NCI-H524 (cell line): ENCODE measurements around the gene ELMO1.
A peak's percentile ranks its signal among the peaks of the same experiment; 100 is the strongest.

Experiments
- DNase-seq, 2 experiments: peaks; one replicate each; lab custom pipeline; 2025; lab: John Stamatoyannopoulos, UW

ELMO1 gene

DNA sequence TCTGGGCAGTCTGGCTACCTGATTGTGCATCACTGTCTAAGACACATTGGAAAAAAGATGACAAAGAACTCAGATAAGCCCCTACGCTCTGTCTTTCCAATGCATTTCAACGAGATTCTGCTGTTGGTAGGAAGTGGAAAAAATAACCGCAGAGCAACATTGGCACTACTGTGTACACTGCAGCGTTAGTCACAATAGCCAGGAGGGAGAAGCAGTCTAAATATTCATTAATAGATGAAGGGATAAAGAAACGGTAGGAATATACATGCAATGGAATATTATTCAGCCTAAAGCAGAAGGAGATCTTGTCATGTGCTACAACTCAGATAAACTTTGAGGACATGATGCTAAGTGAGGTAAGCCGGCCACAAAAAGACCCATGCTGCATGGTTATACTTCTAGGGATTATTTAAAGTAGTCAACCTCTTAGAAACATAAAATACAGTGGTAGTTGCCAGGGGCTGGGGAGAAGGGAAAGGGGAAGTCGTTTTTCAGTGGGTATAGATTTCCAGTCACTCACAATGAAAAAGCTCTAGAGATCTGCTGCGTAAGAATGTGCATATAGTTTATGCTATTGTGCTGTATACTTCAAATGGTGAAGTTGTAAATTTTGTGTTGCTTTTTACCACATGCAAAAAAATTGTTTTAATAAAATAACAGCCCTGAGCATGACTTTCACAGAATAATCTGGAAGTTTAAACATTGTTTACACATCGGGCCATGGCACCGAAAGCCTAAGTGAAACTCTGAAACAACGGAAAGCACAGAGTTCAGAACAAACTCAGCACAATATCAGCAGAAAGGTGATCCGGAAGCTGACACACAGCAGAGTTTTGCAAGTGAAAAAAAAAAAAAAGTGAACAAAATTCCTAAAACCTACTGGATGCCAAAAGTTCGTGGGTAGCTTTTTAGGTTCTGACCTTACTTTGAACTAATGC, 40.1 kb downstream of the ELMO1 start:
- no peak for DNase-seq

DNA sequence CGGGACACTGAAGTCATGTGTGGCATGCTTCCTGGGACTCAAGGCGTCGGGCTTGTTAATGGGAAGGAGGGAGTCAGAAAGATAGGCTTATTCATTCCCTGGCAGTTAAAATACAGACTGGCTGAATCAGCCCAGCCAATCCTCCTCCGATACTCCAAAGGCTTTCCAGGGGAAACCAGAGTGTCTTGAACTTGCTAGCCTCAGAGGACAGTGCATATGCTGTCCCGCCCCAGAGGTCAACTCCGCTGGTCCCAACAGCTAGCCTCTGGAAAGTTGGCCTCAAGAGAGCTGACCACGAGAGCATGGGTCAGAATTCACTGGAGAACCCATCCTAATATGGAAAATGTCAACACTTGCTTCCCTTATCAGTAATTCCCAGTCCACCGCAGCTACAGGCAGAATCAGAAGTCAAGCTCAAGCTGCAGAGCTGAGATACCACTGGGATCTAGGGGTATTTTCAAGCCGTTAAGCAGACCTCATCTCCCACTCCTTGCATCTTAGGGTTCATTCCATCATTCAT, 43.0 kb downstream of the ELMO1 start:
- no peak for DNase-seq

DNA sequence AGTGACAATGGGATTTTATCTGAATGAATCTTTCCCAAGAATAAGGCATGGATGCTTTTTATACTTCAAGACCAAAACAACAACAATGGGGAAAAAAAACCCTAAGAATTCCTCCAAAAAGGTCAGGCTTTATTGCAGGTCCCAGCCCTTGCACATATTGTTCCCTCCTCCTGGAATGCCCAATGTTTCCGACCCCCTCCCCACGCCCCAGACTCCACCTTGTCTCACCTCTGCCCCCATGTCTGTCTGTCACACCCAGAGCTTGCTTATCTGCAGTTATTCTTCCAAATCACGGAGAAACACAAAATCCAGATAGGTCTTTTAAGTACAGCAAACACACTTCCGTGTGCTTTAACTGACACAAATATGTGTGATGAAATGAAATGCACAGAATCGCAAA, 43.5 kb downstream of the ELMO1 start:
- no peak for DNase-seq

DNA sequence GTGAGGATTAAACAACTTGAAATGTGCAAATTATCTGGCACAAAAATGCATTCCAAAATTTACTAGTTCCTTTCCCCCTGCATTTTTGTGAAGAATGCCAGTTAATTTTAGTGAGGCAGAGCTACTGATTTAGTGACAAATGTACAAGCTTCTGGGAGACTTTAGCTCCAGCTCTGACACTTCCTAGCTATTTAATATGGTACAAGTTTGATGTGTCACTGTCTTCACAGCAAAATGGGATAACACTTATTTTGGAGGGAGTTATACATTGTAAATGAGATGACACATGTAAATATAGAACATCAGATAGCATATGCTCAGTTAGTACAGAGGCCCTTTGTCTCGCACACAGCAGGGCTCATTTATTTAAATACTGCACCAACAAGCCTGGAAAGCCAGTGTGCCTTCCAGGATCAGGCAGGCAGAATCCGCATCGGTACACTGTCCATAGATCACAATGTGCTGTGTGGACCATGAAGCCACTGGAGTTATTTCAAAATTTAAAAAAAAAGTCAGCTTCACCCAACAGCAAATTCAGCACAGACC, 48.7 kb downstream of the ELMO1 start:
- no peak for DNase-seq

DNA sequence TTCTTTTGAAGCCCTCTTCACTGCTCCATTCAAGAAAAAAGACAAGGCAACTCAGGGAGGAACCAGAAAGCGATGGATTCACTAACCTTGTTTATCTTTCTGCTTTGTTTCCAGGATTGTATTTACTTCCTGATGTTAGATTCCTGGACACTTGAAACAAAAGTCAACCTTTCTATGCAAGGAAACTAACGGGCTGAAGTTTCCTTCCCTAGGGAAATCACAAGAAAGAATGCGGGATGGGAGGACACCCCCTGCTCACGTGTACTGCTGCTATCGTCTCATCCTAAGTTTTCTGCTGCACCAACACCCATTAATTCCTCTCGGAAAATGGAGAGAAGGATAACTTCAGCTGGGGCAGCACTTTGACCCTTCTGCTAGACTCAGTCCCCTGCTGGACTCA, 50.3 kb downstream of the ELMO1 start:
- DNase-seq, result no peak

DNA sequence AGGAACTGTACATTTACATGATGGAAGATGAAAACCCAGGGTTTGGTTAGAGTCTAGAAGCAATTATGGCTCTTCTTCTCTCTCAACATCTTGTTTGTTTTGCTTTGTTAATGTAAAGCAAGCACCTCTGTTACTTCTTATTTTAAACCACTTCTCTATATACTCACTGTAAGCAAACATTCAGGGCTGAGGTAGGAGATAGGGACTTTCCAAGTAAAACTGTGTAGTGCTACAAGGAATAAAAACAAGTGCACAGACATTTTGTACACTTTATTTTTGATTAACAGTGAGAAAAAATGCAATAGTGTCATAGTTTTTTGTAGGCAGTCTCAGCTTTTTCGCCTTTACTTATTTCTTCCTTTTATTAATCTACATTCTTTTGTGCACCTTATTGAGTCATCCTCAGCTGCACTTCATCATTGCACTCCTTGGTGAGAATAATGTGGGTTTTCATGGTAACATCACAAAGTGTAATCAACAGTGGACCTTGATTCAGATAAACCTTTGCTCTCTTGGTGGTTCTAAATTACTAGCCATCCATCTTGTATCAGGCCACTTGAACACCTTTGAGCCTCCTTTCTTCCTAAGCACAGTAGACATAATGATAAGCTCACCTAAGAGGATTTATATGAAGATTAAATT, 52.9 kb downstream of the ELMO1 start:
- DNase-seq, result peak in 1 of 2 experiments; percentile 40

DNA sequence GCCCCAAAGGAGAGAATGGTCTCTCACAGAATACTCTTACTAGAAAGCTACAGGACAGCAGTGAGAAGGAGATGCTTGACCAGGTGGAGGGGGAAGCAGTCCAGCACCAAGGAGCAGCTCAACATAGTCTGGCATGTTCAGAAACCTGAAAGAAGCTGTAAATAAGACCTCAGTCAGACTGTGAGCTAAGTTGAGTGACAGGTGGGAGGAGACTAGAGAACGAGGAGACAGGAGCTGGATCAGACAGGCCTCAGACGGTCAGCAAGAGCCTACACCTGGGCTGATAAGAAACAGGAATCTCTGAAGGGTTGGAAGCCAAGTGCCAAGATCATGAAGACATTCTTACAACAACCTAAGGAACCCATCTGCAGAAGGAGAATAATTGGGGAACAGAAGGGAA, 54.5 kb downstream of the ELMO1 start:
- no peak for DNase-seq

DNA sequence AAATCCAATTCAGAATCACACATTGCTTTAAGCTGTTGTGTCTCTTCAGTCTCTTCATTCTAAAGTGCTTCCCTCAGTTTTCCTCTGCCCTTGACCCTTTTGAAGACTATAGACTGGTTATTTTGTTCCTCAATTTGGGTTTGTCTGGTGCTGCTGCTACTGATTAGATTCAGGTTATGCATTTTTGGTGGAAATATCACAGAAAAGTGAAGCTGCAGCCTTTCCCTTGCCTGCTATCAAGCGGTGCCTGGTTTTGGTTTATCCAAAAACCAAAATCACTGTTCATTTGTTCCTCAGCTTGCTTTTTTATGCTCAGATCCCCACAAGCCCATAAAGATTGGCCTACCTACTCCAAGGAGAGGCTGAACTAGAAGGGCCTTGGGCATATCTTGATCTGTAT, 55.2 kb downstream of the ELMO1 start:
- no peak for DNase-seq

DNA sequence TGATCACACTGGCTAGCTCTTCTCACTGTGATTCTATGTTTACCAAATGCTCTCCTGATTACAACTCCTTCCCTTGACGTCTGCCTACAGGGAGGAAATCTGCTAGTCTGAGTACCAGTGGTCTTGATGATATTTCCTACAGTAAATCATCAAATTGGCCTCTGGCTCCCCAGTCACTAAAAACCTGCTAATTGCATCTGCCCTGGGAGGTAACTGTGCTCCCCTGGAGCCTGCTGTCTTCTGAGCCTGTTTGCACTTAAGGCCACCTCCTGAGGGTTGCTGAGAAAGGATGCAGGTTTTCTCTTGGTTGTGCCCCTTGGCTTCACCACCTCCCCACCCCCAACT, 56.0 kb downstream of the ELMO1 start:
- no peak for DNase-seq

DNA sequence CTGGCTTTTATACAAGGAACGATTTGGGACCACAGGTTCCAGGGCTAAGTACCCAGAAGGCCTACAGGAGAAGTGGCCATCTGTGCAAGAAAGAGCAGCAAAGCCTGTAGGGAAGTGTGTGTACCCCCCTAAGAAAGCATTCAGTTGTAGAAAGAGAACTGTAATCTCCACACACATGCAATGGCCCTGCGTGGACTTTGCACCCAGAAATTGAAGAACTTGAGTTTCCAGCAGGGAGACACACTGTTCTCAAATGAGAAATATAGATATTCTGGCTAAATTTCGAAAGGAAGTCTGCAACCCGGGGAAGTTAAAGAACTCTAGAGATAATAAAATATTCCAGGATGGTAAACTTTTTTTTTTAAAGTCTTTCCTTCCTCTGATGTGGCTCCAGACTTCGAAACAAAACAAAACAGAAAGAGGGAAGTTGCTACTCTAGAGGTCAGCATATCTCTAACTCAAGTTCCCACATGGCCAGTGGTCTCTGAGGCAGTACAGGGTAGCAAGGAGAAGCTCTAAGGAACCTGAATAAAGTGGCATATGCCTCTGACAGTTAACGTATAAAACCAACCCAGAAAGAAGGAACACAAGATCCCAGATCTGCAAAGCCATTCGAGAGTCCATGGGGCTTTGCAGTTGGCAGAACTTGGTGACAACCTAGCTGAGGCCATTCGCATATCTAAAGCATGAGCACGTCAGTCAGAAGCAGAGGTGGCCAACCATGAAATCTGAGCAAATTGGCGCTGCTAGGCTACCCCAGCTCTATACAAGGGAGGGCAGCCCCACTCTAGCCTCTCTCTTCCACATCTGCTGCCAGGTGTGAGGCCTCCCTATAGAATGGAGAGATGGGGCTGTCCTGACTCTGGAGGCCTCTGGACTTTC, 56.6 kb downstream of the ELMO1 start:
- DNase-seq, result peak in 1 of 2 experiments; percentile 6

DNA sequence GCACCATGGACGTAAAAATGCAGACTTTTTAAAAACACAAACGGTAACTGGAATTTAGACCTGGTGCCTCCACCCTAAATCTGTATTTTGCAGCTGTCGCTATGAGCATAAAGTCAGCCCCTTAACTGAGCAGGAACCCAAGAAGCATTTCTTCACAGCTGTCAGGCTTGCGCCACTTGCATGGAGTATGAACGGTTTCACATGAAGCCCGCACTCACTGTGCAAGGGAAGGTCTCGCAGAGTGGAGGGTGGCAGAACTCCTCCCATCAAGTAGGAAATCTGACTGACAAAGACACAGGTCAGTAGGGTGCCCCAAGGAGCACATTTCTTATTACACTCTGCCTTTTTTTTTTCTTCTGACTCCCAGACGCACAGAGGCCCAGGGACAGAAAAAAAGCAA, 58.5 kb downstream of the ELMO1 start:
- no peak for DNase-seq

DNA sequence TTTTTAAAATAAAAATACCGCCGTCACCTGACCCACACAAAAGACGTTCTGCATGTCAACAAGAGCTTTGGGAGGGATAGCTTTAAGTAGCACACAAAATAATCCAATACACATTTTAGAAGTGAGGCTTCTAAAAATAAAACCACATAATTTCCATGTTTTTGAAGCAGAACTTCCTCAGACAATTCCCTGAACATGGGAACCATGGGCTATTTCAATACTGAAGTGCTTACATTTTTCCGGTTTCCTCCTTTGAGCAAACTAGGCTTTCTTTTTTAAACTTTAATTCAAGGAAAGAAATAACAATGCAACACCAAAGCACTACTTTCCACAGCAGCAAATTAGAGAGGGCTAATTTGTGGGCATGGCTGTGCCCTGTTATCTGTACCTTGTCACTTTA, 59.9 kb downstream of the ELMO1 start:
- no peak for DNase-seq

DNA sequence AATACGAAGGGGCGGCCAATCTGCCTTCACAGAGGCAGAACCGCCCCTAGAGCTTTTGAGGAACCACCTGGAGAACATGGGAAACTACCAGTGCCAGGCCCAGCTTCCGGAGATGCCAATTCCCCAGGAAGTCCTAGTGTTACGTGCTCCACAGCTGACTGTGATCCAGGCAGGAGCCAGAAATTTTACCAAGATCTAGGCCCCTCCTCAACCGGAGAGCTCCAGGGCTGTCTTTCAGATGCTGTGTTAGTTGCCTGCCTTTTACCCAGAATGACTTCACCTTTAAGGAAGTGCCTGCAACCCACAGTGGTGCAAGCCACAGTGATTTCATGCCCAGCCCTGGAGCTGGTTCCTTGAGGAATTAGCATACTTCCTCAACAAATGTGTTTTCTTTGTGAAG, 62.9 kb downstream of the ELMO1 start:
- no peak for DNase-seq

DNA sequence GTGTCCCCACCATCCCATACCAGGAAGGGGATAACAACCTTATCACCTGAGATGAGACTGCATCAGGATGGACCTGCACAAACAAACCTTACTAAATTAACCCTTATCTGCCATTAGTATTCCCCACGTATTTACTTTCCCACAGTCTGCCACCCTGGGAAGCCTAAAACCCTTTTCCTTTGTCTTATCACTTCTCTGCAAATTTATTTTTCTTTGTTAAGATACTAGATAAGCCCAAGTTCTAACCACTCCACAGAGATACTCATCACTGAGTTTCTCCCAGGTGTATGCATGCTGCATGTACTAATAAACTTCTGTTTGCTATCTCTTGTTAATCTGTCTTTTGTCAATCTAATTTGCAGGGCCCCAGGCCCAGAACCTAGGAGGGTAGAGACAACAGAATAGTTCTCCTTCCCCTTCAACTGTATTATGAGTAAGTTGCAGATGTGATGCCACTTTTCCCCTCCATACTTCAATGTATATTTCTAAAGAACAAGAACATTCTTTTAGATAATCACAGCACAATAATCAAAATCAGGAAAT, 66.0 kb downstream of the ELMO1 start:
- DNase-seq, result no peak

DNA sequence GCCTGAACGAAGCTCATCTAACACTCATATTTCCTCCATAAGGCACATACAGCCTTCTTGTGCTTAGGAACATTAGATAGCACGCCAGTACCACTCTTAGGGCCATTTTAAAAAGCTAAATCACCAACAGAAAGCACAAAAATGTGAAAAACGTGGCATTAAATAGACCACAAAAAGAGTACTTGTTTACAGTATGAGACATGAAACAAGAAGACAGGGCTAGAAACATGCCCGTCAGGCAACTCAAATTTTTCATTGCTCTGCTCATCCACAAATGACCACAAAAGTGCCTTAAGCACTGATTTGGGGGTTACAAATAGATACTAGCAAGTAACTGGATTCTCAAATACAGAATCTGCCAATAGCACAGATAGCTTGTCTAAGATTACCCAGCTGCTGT, 67.8 kb downstream of the ELMO1 start:
- no peak for DNase-seq

DNA sequence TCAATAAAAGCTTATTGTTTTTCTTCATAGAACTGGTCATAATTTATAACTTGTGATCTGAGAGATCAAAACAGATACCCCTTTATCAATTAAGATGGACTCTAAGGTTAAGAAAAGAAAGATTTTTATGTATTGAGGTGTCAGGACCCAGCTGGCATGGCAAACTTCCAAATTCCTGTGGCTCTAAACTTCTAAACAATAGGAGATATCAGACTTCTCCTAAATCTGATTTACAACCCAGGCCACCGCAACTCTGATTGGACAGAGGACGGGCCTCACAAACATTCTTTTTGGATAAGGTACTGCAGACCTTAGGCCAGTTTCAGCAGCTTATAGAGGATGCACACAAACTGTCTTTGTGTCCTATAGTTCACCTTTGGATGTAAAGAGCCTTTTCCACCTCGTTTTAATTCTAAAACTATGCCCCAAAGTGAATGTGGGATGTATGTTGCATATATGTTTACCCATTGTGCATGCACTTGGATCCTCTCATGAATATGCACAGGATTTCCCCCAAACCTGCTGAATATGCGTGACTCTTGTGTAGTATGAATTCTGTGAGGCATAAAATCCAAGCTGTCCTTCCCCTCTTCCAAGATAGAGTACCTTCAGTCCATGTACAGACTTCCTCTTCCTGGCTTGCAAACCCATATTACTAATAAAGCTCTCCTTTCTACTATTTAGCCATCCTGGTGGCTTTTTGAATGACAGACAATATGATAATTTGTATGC, 69.0 kb downstream of the ELMO1 start:
- no peak for DNase-seq

DNA sequence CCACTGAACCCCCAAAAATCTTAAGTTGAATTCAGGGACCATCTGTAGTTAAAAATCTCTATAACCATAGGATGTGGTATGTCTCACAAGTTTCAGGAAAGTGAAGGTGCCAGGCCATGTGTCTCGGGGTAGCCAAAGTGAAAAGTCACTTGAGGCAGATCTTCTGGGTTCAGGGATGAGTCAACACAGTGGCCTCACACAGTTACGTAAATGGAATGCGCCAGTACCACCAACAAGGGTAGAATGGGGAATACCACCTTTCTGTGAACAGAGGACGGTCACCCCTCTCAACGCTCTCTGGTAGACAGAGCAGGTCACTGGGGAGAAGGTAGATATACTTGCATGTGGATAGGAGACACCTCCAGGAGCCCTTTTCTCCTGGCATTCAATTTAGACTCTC, 71.4 kb downstream of the ELMO1 start:
- no peak for DNase-seq

DNA sequence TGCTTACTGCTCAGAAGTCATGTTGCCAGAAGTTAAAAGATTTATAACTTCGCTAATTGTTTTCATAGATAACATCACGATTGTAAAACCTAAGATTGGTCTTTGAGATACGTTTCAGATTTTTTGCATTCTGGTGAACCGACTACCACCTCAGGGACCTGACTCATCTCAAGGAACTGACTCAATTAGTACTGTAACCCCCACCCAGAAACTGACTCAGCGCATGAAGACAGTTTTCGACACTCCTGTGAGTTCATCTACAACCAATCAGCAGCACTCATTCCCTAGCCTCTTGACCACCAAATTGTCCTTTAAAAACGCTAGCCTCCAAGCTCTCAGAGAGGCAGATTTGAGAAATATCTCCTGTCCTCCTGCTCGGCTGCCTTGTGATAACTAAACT, 72.3 kb downstream of the ELMO1 start:
- no peak for DNase-seq

DNA sequence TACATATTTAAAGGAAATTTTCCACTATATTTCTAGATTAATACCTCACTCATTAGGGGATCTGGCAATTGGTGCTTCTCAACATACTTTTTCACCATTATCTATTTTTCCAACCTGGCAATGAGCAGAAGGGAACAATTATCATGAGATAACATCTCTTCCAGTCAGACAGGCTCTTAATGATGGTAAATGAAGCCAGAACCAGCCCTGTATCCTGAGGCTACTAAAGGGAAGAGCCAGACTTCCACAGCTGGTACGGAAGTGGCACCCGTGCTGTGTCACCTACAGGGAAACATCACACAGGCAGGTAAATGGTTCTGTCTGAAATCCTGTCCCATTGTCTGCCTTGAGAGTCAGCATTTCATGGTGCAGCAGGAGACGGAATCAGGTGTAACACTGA, 75.9 kb downstream of the ELMO1 start:
- DNase-seq, result no peak

DNA sequence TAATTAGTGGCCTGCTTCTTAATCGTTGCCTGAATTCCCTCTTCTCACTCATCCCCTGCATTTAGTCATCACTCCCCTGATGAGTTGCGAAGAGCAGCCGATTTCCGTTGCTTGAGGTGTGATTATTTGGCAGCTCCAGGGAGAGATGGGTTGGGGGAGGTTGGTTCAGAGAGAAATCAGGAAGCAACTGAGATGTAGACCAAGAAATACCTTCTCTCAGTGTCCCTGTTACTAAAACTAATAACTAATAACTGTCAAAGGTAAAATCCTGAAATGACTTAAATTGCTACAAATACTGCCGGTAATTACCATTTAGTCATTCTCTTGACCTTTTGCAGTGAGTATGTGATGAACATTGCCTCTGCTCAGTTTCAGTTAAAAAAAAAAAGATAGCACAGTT, 76.9 kb downstream of the ELMO1 start:
- DNase-seq, result no peak

DNA sequence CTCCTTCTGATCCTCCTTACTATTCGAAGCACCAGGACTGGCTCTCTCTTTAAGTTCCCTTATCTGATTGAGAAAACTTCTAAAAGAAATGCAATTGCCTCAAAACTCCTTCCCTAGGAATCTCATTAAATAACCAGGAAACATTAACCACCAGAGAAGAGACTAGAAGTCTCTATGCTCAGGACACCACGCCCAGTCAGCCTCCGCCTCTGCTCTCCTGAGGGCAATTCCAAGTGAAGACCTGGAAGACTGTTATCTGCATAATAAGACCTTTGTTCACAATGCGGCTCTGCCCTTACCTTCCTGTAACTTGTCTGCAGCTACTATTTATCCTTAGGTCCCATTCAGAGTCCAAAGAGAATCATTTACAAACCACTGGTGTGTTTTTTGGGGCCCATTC, 78.8 kb downstream of the ELMO1 start:
- no peak for DNase-seq
